ENCODE results near the gene C1S.

- no peak for TF ChIP-seq CTCF (IDR thresholded peaks at IDR 0.05)
- TF ChIP-seq POLR2A (IDR thresholded peaks at IDR 0.05): no peak
Observed at GRCh38 chr12:7083125-7083524, 22.6 kb downstream of the C1S start.

All from esophagus squamous epithelium (tissue), 4 donors.